ENCODE data around the gene EAF1.

DNA sequence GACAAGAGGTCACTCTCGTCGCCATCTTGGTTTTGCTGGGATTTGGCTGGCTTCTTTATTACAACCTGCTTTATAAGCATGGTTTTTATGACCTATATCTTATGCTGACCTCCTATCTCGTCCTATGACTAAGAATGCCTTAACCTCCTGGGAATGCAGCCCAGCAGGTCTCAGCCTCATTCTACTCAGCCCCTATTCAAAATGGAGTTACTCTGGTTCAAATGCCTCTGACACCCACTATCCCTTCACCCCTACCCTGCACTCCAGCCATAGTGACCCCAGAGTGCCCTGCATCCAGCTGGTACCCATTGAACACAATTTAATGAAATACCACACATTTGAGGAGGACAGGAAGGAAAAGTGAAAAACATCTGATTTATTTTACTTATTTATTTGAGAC, 23.4 kb upstream of the EAF1 start:
- no peak for TF ChIP-seq CTCF (IDR thresholded peaks at IDR 0.05; ENCODE audit: poor library complexity, severe bottlenecking)
- no peak for TF ChIP-seq MXI1 (conservative IDR thresholded peaks at IDR 0.05; ENCODE audit: poor library complexity, severe bottlenecking)
